ENCODE measurements around the gene XPO5.
"Not testable (repeated sequence)": the region's sequence is repeated elsewhere in the genome, so short reads cannot be mapped to it uniquely, and the experiment has no call there.

XPO5 gene

GRCh38 chr6:43584892-43585570 is 9.2 kb upstream of the XPO5 start:
- DNase-seq (ENCODE audit: low read depth in 2 of 2), result no peak

DNA sequence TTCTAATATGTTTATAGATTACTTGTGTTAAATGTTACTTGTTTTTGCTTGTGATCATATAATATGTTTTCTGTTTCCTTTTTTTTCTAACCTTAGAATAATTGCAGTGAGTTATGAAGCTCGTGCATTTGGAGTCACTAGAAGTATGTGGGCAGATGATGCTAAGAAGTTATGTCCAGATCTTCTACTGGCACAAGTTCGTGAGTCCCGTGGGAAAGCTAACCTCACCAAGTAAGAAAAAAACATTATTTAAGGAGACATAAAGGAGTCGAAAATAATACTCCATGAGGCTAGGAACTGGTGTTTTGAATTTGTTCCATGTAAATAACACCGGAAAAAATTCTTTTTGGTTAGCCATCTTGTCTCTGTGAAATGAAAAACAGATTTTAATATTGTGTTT is 7.1 kb upstream of the XPO5 start:
- no peak for DNase-seq (ENCODE audit: low read depth in 2 of 2)

DNA sequence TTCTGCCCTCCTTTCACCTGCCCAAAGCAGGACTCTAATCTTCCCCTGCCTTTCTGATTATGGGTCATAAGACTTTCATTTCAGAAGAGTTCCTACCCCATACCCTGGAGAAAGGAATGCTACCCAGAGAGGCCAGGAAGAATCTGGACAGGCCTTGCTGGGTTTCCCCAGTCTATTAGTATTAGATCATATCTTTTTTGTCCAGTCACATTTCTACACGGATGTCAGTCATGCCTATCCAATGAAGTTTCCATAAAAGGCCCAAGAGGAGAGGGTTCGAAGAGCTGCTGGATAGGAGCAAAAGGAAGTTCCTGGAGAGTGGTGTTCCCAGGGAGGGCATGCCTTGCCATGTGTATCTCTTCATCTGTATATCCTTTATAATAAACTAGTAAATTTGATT is 3.3 kb upstream of the XPO5 start:
- DNase-seq (ENCODE audit: low read depth in 2 of 2), result no peak

DNA sequence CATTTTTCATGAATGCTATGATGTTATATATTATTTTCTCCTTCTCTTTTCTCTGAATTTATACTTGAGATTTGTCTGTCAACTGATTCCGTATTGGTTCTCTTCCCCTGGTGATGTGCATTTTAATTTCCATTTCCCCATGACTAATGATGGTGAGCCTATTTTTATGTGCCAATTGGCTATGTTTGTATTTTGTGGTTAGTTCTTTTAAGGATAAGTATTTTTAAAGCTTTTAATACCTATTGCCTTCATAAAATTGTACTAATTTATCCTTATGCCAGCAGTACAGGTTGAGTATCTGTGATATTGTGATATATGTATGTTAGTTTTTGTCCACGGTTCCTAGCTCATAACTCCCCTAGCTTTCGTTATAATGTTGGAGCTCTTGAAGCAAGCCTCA is 2.9 kb upstream of the XPO5 start:
- no peak for DNase-seq (ENCODE audit: low read depth in 2 of 2)

DNA sequence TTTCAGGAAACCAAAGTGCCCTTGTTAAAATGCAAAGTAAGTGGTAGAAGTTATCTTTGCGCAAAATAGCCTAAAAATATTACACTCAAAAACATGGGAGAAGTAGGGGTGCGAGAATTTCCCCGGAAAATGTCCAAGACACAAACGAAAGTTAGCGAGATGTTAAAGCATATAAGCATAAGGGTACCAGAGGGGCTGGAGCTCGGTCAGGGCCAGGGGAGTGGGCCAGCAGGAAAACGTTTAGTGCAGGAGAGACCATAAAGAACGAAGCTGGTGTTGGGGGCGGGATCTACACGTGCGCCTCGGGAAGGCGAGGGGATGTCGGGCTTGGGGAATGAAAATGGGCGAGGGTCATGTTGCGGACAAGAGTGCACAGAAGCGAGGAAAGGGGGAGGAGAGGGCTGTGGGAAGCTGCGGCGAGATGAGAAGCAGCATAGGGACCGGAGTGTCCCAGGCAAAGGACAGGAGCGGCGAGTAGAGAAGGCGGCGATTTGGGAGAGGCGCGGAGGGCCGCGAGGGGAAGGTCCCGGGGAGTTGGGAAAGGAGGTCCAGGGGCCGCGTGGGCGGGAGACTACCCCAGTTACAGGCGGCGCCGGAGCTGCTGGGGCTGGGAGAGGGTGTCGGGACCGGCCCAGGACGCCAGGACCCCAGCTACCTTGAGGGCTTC is 600 bp downstream of the XPO5 start:
- peak in 1 of 2 donors; percentile 26 for DNase-seq (ENCODE audit: low read depth in 2 of 2)

DNA sequence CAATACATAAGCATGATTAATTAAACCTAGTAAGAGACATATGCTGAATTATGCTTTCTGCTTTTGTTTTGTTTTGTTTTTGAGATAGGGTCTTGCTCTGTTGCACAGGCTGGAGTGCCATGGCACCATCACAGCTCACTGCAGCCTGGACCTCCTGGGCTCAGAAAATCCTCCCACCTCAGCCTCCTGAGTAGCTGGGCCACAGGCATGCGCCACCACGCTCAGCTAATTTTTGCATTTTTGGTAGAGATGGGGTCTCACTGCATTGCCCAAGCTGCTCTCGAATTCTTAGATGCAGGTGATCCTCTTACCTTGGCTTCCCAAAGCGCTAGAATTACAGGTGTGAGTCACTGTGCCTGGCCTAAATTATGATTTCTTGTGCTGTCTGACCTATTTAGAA is 3.8 kb downstream of the XPO5 start:
- no peak for DNase-seq (ENCODE audit: low read depth in 2 of 2)

- no peak for DNase-seq (ENCODE audit: low read depth in 2 of 2)
These were observed 4.9 kb downstream of the XPO5 start for GRCh38 chr6:43570876-43571441.

GRCh38 chr6:43559328-43559727 is 16.5 kb downstream of the XPO5 start:
- DNase-seq (ENCODE audit: low read depth in 2 of 2), result no peak

DNA sequence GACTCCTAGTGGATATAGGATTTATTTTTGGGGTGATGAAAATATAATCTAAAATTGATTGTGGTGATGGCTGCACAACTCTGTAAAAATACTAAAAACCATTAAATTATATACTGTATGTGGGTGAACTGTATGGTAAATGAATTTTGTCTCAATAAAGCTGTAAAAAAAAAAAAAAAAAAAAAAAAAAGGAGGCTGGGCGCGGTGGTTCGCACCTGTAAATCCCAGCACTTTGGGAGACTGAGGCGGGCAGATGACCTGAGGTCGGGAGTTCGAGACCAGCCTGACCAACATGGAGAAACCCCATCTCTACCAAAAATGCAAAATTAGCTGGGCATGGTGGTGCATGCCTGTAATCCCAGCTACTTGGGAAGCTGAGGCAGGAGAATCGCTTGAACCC is 18.2 kb downstream of the XPO5 start:
- not testable (repeated sequence) for DNase-seq (ENCODE audit: low read depth in 2 of 2)

DNA sequence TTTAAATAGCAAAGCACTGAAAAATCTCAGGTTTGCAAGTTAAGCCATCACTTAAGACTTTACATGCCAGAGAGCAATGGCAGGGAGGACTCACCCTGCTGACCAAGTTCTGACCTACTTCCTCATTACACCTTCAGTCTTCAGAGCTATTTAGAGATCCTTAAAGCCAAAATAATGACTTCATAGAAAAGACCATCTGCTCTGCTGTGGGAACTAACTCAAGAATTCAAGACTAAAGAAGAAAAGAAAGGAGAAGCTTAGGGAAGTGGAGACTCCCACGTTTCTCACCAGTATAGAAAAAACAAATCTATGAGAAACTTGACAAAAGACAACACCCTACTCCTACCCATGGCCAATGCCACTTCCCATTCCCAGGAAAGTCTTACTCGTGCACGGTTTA is 28.6 kb downstream of the XPO5 start:
- no peak for DNase-seq (ENCODE audit: low read depth in 2 of 2)

- no peak for DNase-seq (ENCODE audit: low read depth in 2 of 2)
These were observed 31.4 kb downstream of the XPO5 start for GRCh38 chr6:43544461-43544860.

DNA sequence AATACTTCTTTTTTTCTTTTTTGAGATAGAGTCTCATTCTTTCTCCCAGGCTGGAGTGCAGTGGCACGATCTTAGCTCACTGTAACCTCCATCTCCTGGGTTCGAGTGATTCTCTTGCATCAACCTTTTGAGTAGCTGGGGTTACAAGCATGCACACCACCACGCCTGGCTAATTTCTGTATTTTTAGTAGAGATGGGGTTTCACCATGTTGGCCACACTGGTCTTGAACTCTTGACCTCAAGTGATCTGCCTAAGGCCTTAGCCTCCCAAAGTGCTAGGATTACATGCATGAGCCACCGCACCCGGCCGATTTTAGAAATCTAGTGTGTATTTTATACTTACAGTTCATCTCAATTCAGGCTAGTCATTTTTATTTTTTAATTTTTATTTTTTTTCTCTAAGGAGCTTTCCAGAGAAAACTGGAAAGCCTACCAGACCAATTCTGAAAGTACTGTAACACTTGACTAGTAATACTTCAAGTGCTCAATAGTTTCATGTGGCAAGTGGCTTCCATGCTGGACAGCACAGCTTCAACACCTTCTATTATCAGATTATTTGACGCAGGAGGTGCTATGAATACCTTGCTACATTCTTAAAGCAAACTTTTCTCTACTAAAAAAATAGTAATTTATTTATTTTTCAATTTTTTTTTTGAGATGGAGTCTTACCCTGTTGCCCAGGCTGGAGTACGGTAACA is 33.9 kb downstream of the XPO5 start:
- DNase-seq (ENCODE audit: low read depth in 2 of 2), result no peak

GRCh38 chr6:43540507-43540906 is 35.3 kb downstream of the XPO5 start:
- no peak for DNase-seq (ENCODE audit: low read depth in 2 of 2)

DNA sequence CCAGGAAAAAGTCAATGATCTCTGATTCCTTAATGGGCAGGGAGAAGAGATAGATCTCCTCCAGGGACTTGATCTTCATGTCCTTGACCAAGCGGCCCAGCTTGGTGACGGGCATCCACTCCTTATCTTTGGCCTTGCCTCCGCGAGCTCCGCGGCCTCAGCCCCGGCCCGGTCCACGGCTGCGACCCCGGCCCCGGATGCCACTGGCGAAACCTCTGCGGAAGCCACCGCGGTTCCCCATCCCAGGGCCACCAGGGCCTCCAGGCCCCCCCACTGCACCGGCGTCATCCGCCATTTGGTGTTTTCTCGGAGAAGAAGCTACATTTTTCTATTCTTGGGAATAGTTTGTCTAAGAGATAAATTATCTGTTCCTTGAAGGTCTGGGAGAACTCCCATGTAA is 36.4 kb downstream of the XPO5 start:
- DNase-seq (ENCODE audit: low read depth in 2 of 2), result not testable (repeated sequence)

GRCh38 chr6:43538986-43539385 is 36.9 kb downstream of the XPO5 start:
- DNase-seq (ENCODE audit: low read depth in 2 of 2), result not testable (repeated sequence)

DNA sequence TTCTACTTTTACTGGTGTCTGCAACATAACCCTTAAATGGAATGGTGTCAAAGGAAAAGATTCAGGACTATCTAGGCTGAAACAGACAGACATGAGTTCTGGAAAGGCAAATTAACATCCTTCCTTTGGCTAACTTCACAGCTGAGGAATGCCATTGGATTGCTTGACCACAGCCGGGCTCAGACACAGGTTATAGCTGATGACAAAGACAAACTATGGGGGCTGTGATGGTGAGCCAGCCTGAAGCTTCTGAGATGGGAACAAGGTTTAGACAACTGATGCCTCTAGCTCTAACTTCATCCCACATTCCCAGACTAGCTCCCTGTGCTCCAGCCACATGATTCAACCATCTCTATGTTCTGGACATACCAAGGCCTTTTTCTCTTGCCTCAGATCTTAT is 43.6 kb downstream of the XPO5 start:
- DNase-seq (ENCODE audit: low read depth in 2 of 2), result no peak

DNA sequence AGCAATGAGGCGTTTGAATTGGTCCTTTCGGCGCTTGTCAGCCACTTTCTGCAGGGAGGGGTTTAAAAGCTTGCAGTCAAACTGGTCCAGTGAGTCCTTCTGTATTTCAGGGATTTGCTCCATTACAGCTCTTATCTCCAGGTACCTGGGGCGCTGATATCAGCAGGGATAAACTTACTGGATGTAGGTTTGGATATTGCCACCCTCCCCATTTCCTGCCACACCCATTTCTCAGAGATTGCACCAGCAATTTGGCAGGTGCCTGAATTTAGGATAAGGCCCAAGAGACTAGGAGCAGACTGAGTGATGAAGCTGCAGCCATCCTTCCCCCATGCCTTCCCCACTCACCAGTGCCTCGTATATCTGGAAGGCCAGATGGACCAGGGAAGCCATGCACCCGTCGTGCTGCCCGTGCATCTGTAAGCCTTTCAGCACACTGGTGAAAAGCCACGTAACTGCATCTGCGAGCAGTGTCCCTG is 51.3 kb downstream of the XPO5 start:
- no peak for DNase-seq (ENCODE audit: low read depth in 2 of 2)

- no peak for DNase-seq (ENCODE audit: low read depth in 2 of 2)
These were observed 52.6 kb downstream of the XPO5 start for GRCh38 chr6:43523284-43523683.

- DNase-seq (ENCODE audit: low read depth in 2 of 2), result no peak
These were observed 53.1 kb downstream of the XPO5 start for GRCh38 chr6:43522547-43523261.

- no peak for DNase-seq (ENCODE audit: low read depth in 2 of 2)
These were observed 54.0 kb downstream of the XPO5 start for GRCh38 chr6:43521836-43522235.

DNA sequence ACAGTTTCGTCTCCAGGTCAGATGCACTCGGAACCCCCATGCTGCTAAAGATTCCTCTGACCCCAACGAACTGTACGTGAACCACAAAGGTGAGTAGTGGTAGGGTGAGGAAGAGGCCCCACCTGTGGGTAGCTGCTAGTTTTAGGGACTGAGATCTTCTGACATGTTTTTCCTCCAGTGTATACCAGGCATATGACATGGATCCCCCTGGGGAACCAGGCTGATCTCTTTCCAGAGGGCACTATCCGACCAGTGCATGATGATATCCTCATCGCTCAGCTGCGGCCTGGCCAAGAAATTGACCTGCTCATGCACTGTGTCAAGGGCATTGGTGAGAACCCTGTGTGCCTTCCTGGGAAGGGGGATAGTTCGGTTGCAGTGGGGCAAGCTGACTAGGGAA is 55.7 kb downstream of the XPO5 start:
- DNase-seq (ENCODE audit: low read depth in 2 of 2), result no peak

All from activated CD4-positive, alpha-beta T cell treated with anti-CD3 and anti-CD28 coated beads for 24 hours (primary cell).